Uterus (tissue), 4 donors: ENCODE results near the gene FOS. TPM values are rescaled to one million over a fixed set of nuclear protein-coding genes. Genes with fewer than 3 reads are reported as not detected.

Experiments used
- DNase-seq, 2 donors: peaks; one replicate each; pipeline ENCODE4 v3.0.0-alpha.2; 2019 to 2020
- H3K27ac ChIP-seq, 2 donors: fragments of 200-600 bp; sonication (generic); 1 replicate in 1 of 2; 2 replicates in 1 of 2; pipeline ENCODE4 v1.5.1; 2016 to 2018
- H3K27me3 ChIP-seq, 2 donors: fragments of 200-600 bp; sonication (generic); one replicate each; pipeline ENCODE4 v1.5.1; 2018 to 2019; ENCODE audit warnings: control low read depth in 1 of 2
- H3K36me3 ChIP-seq, 2 donors: fragments of 200-600 bp; sonication (generic); one replicate each; pipeline ENCODE4 v1.5.1; 2019; ENCODE audit warnings: control low read depth in 1 of 2
- H3K4me1 ChIP-seq, 2 donors: fragments of 200-600 bp; sonication (generic); one replicate each; pipeline ENCODE4 v1.5.1; 2018 to 2019; ENCODE audit warnings: control low read depth in 1 of 2
- H3K4me3 ChIP-seq, 2 donors: fragments of 200-600 bp; sonication (generic); 1 replicate in 1 of 2; 2 replicates in 1 of 2; pipeline ENCODE4 v1.5.1; 2018 to 2019; ENCODE audit warnings: mild to moderate bottlenecking in 1 of 2
- H3K9me3 ChIP-seq, 2 donors: fragments of 200-600 bp; sonication (generic); one replicate each; pipeline ENCODE4 v1.5.1; 2019; ENCODE audit warnings: control low read depth in 1 of 2
- CTCF ChIP-seq, 4 experiments: fragments of 200-600 bp in 2 of 4; fragments of 450-650 bp in 2 of 4; sonication (generic) in 2 of 4; IDR thresholded peaks; one replicate each; pipeline ENCODE4 v1.5.1; 2016 to 2019; ENCODE audit warnings: antibody characterized with exemption in 4 of 4, mild to moderate bottlenecking in 2 of 4, moderate library complexity in 1 of 4
- POLR2A ChIP-seq, 2 donors: fragments of 450-650 bp; IDR thresholded peaks; one replicate each; pipeline ENCODE4 v1.6.1; 2016; ENCODE audit warnings: antibody characterized with exemption in 2 of 2, mild to moderate bottlenecking in 1 of 2, moderate library complexity in 1 of 2
- intact Hi-C: fragments of 100-400 bp; cut with DNase I; formaldehyde crosslinking; loops from one replicate; pipeline ENCODE4 v1.15.1; 2023; ENCODE audit warnings: low total_unique reads
- total RNA-seq, 4 donors: library from RNA; depleted of rRNA in 3 of 4; stranded (reverse); fragments of >200 nt in 3 of 4; gene quantifications; one replicate each; pipeline versions ENCODE4 v1.1.0 to v1.2.4, GENCODE V29; 2014 to 2023
- donor health status: DM: yes; HTN: yes; CAD: no.

FOS gene
- total RNA-seq, 4 donors from 2014 or later: 29.2 to 1,111 (median 137) TPM

DNA sequence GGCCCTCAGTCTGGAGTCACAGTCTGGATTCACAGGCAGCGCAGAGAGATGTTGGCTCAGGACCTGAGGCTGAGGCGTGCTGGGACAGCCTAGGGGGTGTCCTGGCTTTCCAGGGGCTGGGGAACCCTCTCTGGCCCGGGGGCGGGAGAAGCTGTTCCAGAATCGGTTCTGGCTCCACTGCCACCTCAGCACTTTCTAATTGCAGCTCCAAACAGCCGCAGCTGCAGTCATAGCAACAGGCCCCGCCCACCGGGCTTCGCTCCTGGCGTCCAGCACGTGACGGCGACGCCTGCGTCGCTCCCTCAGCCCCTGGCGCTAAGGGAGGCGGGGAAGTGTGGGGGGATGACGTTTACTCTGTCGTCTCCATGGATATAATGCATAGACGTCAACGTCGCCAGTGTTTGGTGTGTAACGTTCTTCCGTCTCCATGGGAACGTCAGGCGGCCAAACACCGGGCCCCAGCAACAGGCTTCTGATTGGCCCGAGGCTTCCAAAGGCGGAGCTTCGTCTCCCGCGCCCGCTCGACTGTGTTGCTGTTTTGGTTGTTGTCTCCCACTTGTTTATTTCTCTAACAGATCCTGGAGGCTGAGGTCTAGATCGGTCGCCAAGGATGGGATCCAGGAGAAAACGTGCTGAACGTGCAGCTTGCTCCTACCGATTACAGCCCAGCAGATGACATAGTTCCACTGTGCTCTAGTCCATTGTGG is 19.7 kb upstream of the FOS start:
- TF ChIP-seq CTCF (IDR thresholded peaks at IDR 0.05): peak in 1 of 4 experiments; percentile 1
- peak; percentile 47 to 74 for TF ChIP-seq POLR2A (IDR thresholded peaks at IDR 0.05)
- DNase-seq: peak; percentile 98 to 99
- H3K27me3 ChIP-seq: no peaks in the 10 kb centered on the region
- H3K9me3 ChIP-seq: no peaks in the 10 kb centered on the region
- H3K4me1 ChIP-seq: no peaks in the 10 kb centered on the region
- H3K27ac ChIP-seq: peak overlapping the region; percentile 95 to 96
- peak overlapping the region; percentile 29 to 36 for H3K4me3 ChIP-seq
- H3K36me3 ChIP-seq: no peaks in the 10 kb centered on the region
- intact Hi-C loops: loop anchor here (2.0 kb wide), 1 partner anchor 20 kb away; the partner anchor contains the start of gene FOS

DNA sequence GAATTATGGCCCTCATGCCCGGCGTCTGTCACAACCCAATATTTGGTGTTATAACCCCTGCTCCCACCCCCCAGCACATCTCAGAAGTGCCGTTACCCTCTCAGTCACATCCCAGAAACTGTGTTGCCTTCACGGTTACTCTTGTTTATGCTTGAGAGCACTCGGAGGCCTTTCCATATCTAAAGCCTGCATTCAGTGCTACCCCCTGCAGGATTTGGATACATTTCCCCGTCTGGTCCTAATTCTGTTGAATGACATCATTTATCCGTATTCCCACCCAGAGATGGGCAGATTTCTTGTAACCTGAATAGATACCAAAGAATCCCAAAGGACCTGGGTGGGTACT is 19.1 kb upstream of the FOS start:
- Histone ChIP-seq H3K4me1 (no peaks in the 10 kb centered on the region), H3K36me3 (no peaks in the 10 kb centered on the region), H3K27ac (peak overlapping the region; percentile 95 to 96), H3K27me3 (no peaks in the 10 kb centered on the region), H3K9me3 (no peaks in the 10 kb centered on the region), H3K4me3 (peak overlapping the region; percentile 29 to 36)
- TF ChIP-seq POLR2A (IDR thresholded peaks at IDR 0.05) (no peak), CTCF (IDR thresholded peaks at IDR 0.05) (peak in 2 of 4 experiments; percentile 3 to 27)
- intact Hi-C loops: loop anchor here (2.0 kb wide), 1 partner anchor 19 kb away; the partner anchor contains the start of gene FOS
- no peak for DNase-seq

GRCh38 chr14:75260025-75260763 is 18.4 kb upstream of the FOS start:
- no peak overlapping the region for H3K4me3 ChIP-seq
- H3K27me3 ChIP-seq: no peaks in the 10 kb centered on the region
- no peaks in the 10 kb centered on the region for H3K9me3 ChIP-seq
- no peak for TF ChIP-seq POLR2A (IDR thresholded peaks at IDR 0.05)
- TF ChIP-seq CTCF (IDR thresholded peaks at IDR 0.05): no peak
- no peak for DNase-seq
- H3K4me1 ChIP-seq: no peaks in the 10 kb centered on the region
- intact Hi-C loops: no loop called here
- peak overlapping the region; percentile 95 to 96 for H3K27ac ChIP-seq
- H3K36me3 ChIP-seq: no peaks in the 10 kb centered on the region

- Histone ChIP-seq H3K36me3 (no peaks in the 10 kb centered on the region), H3K4me1 (no peaks in the 10 kb centered on the region), H3K27ac (no peak overlapping the region), H3K4me3 (no peak overlapping the region), H3K9me3 (no peaks in the 10 kb centered on the region), H3K27me3 (no peaks in the 10 kb centered on the region)
- DNase-seq: no peak
- intact Hi-C loops: no loop called here
- no peak for TF ChIP-seq CTCF (IDR thresholded peaks at IDR 0.05)
- TF ChIP-seq POLR2A (IDR thresholded peaks at IDR 0.05): no peak
These were observed 16.8 kb upstream of the FOS start for GRCh38 chr14:75261820-75262219.

- TF ChIP-seq POLR2A (IDR thresholded peaks at IDR 0.05) (no peak), CTCF (IDR thresholded peaks at IDR 0.05) (no peak)
These were observed 16.0 kb upstream of the FOS start for GRCh38 chr14:75262641-75263040.

More at GRCh38 chr14:75262641-75263040, 16.0 kb upstream of the FOS start:
- H3K36me3 ChIP-seq: no peaks in the 10 kb centered on the region
- H3K27me3 ChIP-seq: no peaks in the 10 kb centered on the region
- no peaks in the 10 kb centered on the region for H3K9me3 ChIP-seq
- no peak for DNase-seq
- intact Hi-C loops: no loop called here
- peaks cover 3 to 6% of the 10 kb centered on the region in 2 donors for H3K4me1 ChIP-seq
- H3K27ac ChIP-seq: no peak overlapping the region
- H3K4me3 ChIP-seq: no peak overlapping the region
